GM10847 (cell line): ENCODE results near the gene PPM1G.

Experiments used
- POLR2A ChIP-seq: IDR thresholded peaks from 2 replicates; pipeline ENCODE4 v1.6.1; 2011; ENCODE audit not compliant: insufficient read length; ENCODE audit errors: extremely low read depth

The PPM1G gene

DNA sequence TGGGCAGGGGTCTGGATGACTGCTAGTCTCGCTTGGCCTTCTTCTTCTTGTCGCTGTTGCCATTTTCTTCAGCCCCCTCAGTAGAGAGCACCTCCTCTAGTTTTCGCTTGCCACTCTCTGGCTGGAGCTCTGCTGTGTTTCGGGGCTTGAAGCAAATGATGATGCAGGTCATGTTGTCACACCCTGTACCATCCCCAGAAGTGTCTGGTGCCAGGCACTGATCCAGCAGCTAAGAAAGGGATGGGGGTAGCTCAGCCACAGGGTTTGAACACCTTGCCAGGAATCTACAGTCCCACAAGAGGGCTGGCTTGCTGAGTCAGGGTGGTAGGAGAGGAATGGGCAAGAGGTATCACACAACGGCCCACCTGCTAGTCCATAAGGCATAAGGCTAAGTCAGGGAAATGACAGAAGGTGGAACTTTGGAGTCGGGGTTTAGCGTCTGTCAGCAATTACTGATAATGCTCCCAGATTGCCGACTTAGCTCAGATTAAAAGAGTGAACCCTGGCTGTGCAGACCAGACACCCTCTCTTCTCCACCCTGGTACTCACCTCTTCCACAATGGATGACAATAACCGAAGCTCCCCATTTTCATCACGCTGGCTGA is 27.7 kb downstream of the PPM1G start:
- TF ChIP-seq POLR2A, result no peak

DNA sequence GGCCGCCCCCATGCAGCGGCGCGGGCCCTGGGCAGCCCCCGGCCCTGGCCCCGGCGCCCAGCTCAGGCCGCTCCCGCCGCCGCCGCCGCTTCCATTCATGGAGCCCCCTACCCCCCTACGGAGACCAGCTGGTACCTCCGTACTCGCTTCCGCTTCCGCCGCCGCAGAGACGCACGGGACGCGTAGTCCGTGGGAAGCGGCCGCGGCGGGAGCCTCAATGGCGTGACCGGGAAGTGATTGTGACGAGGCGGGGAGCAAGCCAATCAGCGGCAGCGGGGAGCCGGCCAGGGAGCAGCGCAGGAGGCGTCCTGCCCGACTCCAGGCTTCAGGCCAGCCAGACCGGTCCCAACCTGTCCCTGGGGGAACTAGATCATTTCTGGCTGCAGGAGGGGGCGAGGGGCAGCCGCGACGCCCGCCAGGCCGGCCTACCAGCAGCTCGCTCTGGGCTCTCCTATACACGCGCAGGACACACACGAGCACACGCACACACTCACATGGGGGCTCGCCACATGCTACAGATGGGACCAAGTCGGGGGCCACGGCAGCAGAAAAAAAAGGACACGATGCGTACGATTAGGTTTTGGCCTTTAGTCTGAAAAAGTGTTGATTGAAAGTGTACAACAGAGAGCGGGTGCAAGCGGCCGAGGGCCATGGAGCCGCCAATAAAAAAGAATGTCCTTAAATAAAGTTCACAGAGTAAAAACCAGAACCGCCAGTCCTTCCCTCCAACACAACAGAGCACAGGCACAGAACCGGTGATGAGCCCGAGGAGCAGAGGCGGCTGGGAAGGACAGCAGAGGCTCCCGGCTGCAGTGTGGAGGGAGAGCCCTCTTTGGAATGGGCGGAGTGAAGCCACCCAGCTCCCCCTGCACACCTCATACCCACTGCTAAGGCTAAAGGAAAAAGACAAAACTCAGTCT is 28.5 kb downstream of the PPM1G start, which contains the start of gene ZNF513:
Gene ZNF513, minus strand, starts transcription at position 109 of the 920 bp plus-strand sequence. CDS start 208 bp downstream, outside the sequence.
- peak; percentile 62 for TF ChIP-seq POLR2A

DNA sequence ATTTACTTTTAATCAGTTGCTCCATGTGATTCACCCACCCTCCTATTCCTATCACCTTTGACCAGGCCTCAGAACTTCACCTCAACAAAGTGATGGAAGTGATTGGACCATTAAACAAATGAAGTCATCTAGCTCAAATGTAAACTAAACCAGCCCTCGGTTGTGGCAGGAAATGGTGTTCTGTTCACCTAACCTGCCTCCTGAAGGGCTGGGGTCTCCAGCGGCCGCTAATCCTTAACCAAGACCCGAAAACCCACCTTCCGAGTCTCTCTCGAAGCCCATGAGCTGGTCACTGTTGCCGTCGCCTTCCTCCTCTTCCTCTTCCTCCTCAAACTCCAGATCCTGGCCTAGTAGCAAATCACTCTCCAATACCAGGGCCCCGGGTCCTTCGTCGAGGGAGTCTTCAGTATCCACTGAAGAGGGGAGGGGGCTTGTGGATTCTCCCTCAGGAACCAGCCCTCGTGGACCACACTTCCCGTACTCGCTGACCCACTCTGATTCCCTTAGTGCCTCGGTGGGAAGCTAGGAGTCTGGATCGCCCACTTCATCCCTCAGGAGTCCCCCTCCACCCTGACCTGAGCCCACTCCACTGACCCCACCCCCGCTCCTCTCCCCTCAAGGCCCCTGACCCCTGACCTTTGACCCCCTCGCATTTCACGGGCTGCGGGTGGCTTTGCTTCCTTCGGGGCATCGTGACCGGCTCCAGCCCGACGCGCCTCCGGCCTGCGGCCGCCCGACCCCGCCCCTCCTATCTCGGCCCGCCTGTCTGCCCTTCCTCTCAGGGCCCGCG is 29.4 kb downstream of the PPM1G start:
- TF ChIP-seq POLR2A, result no peak

DNA sequence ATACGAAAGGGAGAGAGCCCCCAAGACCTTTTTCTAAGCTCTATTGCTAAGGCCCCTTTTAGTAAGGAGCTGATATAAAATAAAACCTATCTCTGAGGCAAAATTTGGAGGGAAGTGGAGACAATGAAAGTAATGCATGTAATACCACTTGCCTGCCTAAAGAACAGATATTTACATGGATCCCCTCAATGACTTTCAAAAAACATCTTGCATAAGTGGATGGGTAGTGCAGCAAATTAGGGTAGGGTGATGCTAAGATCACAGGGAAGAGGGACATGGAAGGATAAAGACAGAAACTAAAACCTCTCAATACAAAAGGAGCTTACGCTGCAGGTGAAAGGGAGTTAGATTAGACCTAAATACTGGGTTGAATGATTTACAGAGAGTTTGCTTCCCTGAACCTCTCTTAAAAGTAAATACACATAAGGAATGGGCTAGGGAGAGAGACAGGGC is 30.0 kb downstream of the PPM1G start:
- no peak for TF ChIP-seq POLR2A

DNA sequence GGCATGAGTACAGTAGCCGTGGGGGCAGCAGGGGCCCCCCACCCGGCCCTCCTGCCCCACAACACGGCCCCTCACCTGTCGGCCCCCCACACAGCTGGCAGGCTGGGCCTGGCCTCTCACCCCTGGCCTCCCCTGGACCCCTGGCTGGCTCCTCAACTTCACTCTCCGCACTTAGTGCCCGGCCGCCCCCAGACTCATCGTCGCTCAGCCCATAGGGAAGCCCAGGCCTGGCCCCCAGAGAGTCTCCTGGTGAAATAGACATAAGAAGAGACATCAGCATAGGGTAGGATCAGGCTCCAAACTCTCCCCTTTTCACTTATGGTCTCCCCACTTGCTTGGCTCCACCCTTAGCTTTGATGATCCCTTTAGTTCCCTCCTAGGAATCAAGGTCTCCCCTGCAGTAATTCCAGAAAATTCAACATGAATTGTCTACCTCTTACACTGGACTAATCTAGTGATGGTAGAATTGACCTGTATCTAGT is 30.5 kb downstream of the PPM1G start:
- no peak for TF ChIP-seq POLR2A

DNA sequence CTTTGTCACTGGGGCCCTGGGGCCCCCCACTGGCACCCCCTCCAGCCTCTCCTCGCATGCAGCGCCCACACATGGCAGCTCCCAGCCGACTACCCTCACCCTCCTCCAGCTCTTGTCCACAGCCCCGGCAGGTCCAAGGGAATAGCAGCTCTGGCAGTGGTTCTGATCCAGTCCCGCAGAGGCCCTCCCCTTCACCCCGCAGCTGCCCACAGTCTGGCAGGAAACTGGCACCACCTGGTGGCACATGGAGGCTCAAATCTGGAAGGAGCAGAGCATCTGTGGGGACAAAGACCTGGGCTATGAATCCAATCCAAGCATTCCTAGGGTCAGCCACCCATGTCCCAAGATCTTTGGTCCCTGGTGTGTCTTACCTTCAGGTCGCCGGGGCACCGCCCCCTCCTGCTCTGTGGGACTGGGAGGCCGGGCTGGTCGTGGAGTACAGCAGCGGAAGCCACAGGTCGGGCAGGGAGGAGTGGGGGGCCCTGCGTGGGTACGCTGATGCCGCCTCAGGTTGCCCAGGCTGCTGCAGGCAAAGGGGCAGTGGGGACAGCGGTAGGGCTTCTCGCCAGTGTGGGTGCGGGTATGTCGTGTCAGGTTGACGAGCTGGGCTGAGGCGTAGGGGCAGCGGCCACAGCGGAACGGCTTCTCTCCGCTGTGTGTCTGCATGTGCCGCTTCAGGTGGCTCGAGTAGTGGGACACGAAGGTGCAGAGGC is 31.1 kb downstream of the PPM1G start:
- TF ChIP-seq POLR2A, result no peak

DNA sequence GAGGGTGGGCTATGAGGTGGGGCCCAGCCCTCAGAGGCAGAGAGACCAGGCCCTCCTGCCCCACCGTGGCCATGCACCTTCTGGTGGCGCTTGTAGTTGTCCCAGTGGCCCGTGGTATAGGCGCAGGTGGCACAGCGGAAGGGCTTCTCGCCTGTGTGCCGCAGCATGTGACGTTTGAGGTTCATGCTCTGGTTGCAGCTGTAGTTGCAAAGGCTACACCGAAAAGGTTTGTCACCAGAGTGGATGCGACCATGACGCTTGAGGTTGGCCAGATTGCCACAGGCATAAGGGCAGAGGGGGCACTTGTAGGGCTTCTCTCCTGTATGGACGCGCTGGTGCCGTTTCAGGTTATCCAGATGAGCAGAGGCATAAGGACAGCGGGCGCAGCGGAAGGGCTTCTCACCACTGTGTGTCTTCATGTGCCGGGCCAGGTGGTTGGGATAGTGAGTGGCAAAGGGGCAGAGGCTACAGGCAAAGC is 31.7 kb downstream of the PPM1G start:
- TF ChIP-seq POLR2A, result no peak

DNA sequence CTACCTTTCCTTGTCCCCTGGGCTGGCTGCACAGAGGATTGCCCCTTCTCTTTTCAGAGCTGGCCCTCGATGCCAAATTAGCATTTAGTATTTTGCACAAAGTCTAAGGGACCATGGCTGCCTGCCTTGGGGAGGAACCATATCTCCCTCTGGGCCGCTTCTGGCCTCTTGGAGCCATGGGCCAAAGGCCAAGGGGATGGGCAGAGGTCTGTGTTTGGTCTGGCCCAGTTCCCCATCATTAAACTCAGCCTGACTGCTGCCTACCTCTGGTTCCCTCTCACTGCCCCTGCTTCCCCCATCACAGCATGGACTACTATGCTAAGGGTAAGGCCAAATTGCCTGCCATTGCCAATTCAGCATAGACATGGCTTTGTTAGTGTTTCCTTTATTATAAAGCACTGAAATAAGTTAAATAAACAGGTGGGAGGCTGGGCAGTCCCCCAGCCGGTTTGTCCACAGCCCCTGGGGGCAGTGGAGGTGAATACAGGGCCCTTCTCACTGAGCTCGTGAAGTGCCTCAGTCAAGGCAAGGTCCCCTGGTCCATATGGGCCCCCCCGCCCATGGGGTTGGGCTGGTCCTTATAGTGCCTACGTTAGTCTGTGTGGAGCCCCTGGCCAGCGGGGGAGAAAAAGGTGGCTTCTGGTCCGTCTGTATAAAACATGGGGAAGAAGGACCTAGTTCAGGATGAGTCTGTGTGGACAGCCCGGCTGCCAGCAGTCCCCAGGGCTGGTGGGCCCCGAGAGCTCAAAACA is 32.3 kb downstream of the PPM1G start:
- no peak for TF ChIP-seq POLR2A

DNA sequence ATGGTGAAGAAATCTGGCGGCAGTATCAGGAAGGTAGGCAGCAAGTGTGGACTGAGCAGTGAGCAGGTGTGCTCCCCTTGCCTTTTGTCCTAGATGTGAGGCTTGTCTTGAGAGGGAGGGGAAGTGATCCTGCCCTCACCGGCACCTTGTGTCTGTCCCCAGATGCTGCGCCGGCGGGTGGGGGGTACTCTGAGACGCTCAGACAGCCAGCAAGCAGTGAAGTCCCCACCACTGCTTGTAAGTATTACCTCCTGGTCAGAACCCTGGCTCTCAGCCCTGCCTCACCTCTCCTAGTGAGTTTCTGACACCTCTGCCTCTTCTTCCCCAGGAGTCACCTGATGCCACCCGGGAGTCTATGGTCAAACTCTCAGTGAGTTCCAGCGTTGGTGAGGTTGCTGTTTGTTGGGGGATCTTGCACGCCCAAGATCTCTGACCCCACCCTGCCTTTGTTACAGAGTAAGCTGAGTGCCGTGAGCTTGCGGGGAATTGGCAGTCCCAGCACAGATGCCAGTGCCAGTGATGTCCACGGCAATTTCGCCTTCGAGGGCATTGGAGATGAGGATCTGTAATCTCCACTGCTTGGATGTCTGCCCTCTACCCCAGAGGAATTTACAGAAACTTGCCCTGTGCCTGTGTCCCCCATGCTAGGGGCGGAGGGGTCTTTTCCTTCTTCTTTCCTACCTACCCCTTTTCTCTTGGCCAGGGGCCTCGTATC is 33.1 kb downstream of the PPM1G start:
- TF ChIP-seq POLR2A, result no peak

DNA sequence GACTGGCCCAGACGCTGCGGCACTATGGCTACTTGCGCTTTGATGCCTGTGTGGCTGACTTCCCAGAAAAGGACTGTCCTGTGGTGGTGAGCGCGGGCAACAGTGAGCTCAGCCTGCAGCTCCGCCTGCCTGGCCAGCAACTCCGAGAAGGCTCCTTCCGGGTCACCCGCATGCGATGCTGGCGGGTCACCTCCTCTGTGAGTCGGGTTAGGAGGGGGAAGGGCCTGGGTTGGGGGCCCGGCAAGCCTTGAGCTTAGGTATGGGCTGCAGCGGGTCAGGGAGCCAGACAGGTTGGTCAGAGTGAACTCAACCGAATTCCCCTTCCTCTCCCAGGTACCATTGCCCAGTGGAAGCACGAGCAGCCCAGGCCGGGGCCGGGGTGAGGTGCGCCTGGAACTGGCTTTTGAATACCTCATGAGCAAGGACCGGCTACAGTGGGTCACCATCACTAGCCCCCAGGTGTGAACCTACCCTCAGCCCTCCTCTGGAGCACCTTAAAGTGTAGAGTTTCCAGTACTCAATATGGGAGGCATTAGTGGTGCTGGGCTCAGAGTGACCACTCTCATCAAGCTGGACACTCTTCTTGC is 33.8 kb downstream of the PPM1G start:
- TF ChIP-seq POLR2A, result no peak

DNA sequence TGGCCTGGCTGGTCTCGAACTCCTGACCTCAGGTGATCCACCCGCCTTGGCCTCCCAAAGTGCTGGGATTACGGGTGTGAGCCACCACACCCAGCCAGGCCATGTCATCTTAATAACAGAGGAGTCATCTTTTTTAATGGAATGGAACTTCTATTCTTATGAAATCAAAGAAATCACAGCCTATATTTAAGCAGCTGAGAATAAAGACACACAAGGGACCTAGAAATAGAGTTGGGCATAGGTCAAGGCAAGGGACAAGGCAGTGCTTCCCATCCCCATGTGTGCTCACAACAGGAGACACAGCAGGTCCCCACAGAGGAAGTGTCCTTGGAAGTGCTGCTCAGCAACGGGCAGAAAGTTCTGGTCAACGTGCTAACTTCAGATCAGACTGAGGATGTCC is 35.8 kb downstream of the PPM1G start:
- no peak for TF ChIP-seq POLR2A

DNA sequence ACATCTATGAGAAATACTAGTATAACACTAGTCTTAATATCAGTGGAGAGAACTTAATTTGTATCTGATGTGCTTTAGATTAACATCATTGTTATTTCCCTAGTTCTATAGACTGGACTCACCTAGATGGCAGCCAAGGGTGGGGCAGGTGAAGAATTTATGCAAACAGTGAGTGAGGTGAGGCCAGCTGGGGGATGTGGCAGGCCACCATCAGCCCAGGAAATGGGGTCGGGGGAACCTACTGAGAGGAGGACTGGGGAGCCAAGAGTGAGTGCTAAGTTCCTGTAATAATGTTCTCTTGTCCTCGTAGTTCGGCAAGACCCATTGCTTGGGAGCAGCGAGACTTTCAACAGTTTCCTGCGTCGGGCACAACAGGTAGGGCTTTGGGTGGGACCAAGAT is 36.5 kb downstream of the PPM1G start:
- TF ChIP-seq POLR2A, result no peak
